Measurements from ENCODE around the gene BOD1.

DNA sequence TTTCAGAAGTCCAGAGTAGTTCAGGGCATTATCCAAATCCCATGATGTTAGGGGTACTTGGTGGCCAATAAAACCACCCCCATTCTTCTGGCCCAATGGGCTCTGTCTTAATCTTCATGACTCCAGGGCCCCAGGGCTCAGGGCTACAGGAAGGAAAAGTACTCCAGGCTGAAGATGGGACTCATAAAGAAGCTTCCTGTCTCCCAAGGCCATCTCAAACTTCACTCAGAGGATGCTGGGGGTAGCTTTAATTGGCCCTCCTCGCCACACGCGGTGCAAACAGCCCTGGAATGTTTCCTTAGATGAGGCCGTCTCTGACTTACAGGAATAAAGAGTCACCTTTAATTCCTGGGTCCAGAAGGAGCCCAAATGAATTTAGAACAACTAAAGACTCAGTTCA, 52.3 kb downstream of the BOD1 start:
- TF ChIP-seq, protein P1, sequence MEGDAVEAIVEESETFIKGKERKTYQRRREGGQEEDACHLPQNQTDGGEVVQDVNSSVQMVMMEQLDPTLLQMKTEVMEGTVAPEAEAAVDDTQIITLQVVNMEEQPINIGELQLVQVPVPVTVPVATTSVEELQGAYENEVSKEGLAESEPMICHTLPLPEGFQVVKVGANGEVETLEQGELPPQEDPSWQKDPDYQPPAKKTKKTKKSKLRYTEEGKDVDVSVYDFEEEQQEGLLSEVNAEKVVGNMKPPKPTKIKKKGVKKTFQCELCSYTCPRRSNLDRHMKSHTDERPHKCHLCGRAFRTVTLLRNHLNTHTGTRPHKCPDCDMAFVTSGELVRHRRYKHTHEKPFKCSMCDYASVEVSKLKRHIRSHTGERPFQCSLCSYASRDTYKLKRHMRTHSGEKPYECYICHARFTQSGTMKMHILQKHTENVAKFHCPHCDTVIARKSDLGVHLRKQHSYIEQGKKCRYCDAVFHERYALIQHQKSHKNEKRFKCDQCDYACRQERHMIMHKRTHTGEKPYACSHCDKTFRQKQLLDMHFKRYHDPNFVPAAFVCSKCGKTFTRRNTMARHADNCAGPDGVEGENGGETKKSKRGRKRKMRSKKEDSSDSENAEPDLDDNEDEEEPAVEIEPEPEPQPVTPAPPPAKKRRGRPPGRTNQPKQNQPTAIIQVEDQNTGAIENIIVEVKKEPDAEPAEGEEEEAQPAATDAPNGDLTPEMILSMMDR (IDR thresholded peaks at IDR 0.05; ENCODE audit: insufficient read depth, low read length) = no peak
- no peak for TF ChIP-seq GABPA (IDR thresholded peaks at IDR 0.05; ENCODE audit: low read depth)

Measured in HL-60 (cell line).